ENCODE measurements around the gene SPRY1.

DNA sequence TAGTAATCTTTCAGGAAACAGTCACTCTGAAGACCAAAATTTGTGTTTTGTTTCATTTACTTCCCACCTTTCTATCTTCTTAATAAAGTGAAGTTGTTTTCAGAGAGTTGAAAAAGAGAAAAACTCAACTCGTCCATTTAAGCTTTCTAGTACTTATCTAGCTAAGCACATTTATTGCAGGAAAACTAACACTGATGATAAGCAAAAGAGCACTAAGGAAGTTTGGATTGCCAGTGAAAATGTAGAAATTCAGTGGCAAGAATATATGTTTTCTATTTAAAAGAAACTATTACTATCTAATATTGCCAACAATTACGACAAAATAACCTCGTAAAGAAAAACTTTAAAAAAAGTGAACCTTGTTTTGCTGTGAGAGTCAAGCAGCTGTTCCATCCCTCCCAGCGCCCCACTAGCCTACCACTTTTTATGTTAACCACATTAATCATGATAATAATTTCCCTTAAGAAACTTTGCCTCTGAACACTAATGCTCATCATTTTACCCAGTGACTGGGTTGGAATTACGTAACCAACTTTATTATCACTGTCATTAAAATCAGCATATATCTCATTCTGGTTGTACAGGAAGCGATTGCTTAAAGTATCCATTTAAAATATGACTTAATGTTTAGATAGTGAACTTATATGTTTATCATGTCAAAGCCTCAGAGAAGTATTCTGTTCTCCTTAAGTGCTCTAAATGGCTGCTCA lies 24.8 kb downstream of the SPRY1 start:
- TF ChIP-seq POLR2A (IDR thresholded peaks at IDR 0.05; ENCODE audit: low read length) (no peak), SMC3 (IDR thresholded peaks at IDR 0.05) (no peak), EHMT2 (IDR thresholded peaks at IDR 0.05; ENCODE audit: low read depth) (no peak), JUNB (IDR thresholded peaks at IDR 0.05) (no peak), MAZ (IDR thresholded peaks at IDR 0.05; ENCODE audit: borderline replicate concordance, low read depth, low read length) (no peak), CHD2 (IDR thresholded peaks at IDR 0.05; ENCODE audit: low read length, partially characterized antibody) (no peak), ESRRA (IDR thresholded peaks at IDR 0.05; ENCODE audit: borderline replicate concordance, low read length) (no peak)
- TF ChIP-seq, protein P1, sequence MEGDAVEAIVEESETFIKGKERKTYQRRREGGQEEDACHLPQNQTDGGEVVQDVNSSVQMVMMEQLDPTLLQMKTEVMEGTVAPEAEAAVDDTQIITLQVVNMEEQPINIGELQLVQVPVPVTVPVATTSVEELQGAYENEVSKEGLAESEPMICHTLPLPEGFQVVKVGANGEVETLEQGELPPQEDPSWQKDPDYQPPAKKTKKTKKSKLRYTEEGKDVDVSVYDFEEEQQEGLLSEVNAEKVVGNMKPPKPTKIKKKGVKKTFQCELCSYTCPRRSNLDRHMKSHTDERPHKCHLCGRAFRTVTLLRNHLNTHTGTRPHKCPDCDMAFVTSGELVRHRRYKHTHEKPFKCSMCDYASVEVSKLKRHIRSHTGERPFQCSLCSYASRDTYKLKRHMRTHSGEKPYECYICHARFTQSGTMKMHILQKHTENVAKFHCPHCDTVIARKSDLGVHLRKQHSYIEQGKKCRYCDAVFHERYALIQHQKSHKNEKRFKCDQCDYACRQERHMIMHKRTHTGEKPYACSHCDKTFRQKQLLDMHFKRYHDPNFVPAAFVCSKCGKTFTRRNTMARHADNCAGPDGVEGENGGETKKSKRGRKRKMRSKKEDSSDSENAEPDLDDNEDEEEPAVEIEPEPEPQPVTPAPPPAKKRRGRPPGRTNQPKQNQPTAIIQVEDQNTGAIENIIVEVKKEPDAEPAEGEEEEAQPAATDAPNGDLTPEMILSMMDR (IDR thresholded peaks at IDR 0.05): no peak
- TF ChIP-seq, protein P2, sequence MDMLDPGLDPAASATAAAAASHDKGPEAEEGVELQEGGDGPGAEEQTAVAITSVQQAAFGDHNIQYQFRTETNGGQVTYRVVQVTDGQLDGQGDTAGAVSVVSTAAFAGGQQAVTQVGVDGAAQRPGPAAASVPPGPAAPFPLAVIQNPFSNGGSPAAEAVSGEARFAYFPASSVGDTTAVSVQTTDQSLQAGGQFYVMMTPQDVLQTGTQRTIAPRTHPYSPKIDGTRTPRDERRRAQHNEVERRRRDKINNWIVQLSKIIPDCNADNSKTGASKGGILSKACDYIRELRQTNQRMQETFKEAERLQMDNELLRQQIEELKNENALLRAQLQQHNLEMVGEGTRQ (IDR thresholded peaks at IDR 0.05): no peak
- TF ChIP-seq, protein P3, sequence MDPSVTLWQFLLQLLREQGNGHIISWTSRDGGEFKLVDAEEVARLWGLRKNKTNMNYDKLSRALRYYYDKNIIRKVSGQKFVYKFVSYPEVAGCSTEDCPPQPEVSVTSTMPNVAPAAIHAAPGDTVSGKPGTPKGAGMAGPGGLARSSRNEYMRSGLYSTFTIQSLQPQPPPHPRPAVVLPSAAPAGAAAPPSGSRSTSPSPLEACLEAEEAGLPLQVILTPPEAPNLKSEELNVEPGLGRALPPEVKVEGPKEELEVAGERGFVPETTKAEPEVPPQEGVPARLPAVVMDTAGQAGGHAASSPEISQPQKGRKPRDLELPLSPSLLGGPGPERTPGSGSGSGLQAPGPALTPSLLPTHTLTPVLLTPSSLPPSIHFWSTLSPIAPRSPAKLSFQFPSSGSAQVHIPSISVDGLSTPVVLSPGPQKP (IDR thresholded peaks at IDR 0.05; ENCODE audit: low read depth, low read length): no peak
- TF ChIP-seq, protein P4, sequence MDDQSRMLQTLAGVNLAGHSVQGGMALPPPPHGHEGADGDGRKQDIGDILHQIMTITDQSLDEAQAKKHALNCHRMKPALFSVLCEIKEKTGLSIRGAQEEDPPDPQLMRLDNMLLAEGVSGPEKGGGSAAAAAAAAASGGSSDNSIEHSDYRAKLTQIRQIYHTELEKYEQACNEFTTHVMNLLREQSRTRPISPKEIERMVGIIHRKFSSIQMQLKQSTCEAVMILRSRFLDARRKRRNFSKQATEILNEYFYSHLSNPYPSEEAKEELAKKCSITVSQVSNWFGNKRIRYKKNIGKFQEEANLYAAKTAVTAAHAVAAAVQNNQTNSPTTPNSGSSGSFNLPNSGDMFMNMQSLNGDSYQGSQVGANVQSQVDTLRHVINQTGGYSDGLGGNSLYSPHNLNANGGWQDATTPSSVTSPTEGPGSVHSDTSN (IDR thresholded peaks at IDR 0.05): no peak

Data from A549 (cell line).